8988T (cell line): Measurements from ENCODE around the gene PPP1R14C.

ENCODE experiments used
- DNase-seq: peaks from one replicate; pipeline ENCODE4 v3.0.0; 2011

PPP1R14C gene

DNA sequence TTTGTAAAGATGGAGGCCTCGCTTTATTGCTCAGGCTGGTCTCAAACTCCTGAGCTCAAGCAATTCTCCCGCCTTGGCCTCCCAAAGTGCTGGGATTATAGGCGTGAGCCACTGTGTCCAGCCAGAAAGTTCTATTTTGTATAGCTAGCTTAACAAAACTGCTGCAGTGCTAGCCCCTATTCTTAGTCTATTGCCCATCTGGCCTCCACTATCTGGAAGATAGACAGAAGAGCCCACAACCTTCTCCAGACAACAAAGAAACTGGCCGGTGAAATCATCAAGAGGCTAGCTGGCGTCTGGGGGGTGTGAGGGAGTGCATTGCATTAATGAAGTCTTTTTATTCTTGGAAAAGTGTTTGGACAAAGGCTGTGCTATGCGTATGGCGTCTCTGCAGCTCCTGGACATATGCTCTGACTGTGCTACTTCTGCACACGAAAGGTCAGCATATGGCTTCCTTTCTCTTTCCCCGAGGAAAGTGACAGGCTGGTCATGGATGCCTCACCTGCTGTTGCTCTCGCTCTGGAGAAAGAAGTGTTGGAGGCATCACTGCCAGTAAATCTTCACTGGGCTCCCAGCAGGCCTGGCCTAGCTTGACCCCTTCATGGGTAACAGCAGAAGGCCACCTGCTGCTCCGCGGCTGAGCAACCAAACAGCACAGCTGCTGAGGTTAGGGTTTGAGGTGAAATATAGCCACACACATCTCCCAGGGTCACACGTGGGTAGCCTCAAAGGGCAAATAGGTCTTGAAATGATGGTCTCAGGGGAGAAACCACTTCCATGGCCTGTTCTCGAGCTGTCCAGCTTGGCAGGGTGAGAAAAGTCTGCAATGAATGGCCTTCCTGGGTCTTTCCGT lies 130.8 kb downstream of the PPP1R14C start:
- DNase-seq = no peak

GRCh38 chr6:150275489-150275888 lies 132.6 kb downstream of the PPP1R14C start:
- DNase-seq = no peak

DNA sequence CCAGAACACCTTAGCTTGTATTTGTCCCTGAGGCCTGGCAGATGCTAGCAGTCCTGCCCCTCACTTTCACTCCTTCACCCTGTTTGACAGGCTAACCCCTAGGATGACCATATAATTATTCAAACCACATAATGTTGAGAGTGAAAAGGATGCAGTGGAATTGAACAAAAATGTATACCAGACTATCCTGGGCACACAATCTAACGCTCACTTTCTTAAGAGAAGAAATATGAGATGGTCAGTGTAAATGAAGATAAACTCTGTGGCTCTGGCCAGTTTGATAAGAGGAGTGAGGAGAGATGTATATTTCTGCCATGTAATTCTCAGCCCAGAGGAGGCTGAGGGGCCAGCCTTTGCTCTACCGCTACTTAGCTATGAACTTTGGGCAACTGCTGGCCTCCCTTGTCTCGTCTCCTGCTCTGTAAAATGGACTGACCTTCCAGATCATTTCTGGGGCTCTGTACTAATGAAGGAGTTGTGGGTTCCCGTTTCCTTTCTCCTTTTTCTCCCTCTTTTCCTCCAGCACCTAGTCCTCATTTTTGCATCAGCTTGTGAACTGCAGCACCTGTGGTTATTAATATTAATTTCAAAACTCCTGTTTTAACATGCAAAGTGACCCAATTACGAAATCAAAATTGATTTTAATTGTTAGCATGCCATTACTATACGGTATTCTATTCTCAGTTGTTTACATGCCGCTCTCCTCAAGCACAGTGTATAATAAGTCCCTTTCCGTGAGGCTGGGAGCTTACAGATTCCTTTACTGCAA lies 133.5 kb downstream of the PPP1R14C start:
- no peak for DNase-seq

DNA sequence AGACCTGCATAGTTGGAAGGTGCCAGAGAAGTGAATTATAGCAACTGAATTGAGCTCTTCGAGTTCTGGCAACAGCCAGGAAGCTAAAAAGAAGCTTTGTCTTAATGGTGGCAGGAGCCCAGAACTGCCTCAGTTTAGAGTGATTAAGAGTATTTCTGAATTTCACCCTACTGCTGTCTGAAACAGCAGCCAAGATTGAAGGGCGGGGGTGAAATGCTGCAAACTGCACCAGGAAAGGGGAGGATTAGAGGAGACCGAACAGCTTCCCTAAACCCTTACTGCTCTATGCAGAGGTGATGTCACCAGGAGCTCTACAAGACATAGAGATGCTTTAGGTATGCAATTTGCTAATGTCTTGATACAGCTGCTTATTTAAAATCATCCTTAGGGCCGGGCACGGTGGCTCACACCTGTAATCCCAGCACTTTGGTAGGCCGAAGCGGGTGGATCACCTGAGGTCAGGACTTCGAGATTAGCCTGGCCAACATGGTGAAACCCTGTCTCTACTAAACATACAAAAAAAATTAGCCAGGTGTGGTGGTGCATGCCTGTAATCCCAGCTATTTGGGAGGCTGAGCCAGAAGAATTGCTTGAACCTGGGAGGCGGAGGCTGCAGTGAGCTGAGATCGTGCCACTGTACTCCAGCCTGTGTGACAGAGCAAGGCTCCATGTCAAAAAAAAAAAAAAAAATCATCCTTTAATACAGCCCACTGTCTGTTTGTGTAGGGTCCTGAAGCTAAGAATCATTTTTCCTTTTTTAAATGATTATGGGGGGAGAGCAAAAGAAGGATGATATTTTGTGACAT lies 134.3 kb downstream of the PPP1R14C start:
- DNase-seq = no peak

DNA sequence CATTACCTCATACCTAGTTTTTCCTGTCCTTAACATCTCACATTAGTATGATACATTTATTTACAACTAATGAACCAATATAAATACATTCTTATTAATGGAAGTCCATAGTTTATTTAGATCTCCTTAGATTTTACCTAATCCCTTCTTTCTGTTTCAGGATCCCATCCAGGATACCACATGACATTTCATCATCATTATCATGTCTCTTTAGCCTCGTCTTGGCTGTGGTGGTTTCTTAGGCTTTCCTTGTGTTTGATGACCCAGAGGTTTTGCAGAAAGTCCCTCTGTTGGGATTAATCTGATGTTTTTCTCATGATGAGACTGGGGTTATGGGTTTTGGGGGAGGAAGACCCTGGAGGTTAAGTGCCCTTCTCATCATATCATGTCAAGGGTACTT lies 136.7 kb downstream of the PPP1R14C start:
- DNase-seq = no peak

- DNase-seq = no peak
Measured at GRCh38 chr6:150280703-150281102, 137.9 kb downstream of the PPP1R14C start.

DNA sequence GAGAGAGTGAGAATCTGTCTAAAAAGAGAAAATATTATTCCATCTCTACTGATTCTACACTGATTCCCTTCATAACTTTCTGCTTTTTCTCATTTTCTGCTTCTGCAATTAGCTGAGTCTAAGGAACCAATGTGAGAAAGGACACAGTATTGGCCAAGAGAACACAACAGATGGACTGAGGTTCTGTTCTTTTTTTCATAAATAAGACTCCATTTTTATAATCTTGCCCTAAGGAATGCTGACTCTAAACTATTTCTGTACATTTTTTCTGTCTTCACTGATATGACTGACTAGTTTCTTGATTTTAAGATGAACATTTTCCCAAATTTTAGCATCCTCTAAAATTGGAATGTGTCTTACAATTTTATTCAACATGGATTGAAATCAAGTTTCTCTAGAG lies 138.9 kb downstream of the PPP1R14C start:
- DNase-seq = no peak

GRCh38 chr6:150282806-150283205 lies 140.0 kb downstream of the PPP1R14C start:
- no peak for DNase-seq

GRCh38 chr6:150286460-150286859 lies 143.6 kb downstream of the PPP1R14C start:
- DNase-seq = no peak

DNA sequence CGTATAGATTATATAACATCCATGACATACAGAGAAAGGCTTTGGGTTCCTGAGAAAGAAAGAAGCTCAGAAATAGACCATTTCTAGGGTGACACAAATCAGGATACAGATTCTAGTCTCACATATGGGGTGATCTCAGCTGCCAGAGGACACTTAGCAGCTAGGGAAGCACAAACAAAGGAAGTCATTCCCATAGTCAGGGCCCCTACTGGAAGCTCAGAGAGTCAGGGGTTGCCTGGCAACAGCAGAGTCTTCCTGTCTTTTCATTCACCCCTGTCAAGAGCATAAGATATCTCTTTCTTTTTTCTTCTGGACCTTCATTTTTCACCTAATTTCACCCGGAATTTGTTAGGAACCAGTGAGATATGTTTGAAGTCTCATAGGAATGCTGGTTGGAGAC lies 144.1 kb downstream of the PPP1R14C start:
- DNase-seq = no peak

DNA sequence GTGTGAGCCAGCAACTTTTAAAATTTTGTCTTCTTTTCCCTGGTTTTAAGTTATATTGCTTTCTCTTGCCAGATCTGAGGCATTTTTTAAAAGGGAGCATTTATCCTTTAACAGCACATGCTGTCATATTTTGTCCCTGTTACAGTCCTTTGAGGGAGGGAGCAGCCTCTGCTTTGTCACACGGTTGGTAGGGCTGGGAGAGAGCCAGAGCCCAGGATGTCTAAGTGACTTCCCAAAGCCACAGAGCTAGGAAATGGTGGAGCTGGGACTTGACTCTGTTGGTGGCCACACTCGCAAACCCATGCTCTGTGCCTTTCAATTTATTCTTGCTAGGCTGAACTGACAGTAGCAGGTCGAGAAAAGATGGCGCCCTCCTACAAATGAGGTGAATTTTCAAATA lies 145.6 kb downstream of the PPP1R14C start:
- DNase-seq = no peak

DNA sequence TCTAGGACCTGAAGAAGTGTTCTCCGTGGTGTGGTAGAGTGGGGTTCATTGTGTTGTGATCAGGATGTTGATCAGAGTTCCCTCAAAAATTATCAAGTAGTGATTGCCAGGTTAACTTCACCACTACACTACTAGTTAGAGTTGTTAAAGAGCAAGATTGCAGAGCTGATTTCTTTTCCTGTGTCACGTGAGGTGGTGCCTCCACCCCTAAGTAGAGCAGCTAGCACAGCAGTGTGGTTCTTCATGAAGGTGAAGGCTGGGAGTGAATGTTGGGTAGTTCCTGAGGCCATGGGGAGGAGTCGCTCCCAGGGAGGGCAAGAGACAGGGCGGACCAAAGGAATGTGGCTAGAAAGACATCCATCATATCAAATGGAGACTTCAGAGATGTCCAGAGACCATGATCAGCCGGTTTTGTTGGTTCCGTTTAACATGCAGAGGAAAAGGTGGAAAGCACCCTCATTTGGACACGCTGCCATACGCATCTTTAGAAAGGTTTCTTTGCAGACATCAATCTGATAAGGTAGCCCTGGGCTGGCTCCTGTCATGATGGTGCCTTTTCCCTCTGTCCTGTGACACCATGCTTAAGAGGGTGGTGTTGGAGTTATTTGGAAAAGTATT lies 146.7 kb downstream of the PPP1R14C start:
- no peak for DNase-seq

DNA sequence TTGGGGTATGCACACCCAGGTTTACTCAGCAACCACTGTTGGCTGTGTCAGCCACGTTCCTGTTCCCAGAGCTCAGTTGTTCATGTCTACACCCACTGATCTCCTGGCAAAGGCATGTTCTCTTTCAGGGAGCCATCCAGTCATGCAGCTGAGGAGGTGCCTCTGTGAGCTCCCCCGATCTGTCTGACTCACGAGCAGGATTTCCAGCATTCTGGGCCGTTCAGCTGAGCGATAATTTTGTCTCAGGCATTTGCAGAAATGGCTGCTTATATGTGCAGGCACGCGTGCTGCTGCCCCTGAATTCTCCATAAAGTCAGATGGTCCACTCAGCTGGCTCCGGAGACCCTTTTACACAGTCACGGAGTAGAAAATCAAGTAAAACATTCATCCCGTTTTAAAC lies 147.6 kb downstream of the PPP1R14C start:
- DNase-seq = no peak

DNA sequence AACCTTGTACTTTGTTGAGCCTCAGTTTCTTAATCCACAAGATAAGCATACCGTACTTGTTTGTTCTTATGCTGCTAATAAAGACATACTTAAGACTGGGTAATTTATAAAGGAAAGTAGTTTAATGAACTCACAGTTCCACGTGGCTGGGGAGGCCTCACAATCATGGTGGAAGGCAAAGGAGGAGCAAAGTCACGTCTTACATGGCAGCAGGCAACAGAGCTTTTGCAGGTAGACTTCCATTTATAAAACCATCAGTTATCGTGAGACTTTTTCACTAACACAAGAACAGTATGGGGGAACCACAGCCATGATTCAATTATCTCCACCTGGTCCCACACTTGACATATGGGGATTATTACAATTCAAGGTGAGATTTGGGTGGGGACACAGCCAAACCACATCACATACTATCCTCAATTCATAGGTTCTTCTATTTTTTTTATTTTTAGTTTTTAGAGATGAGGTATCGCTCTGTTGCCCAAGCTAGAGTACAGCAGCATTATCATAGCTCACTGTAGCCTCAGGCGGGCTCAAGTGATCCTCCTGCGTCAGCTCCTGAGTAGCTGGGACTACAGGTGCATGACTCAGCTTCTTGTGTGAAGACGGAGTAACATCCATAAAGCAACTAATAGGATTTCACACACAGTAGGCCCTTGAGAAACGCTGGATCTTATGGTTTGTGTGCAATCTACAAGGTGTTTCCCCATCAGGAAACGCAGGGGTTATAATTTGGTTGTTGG lies 149.3 kb downstream of the PPP1R14C start:
- no peak for DNase-seq

GRCh38 chr6:150293019-150293418 lies 150.2 kb downstream of the PPP1R14C start:
- DNase-seq = no peak

DNA sequence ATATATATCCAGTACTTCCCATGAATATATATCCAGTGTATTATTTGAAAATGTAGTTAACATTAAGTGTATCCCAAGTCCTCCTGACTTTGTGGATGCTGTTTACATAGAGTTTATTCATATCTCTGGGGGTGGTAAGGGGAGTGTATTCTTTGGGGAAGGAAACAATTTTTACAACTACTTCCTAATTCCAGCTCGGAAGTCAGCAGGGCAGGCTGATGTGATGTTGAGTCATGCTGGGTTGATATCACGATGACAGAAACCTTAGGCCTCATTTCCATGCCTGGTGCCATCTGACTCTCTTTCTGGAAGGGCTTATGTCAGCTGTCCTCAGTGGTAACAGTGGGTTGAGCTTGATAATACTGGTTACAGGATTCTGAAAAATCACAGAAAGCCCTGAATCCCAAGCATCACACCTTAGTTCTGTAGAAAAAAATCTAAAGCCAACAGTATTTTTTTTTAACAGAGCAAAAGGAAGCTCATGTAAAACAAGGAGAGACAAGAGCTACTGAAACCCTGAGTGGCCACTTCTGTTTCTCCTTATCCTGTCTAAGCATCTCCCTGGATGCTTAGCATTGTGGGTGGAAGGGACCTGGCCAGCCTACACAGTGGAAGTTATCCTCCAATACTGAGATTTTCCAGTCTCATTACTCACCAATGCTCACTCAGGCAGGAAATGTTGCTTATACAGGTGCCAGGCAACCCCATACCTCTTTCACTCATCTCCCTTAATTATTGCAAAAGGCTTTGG lies 150.8 kb downstream of the PPP1R14C start:
- DNase-seq = no peak

GRCh38 chr6:150296890-150297289 lies 154.0 kb downstream of the PPP1R14C start:
- no peak for DNase-seq

DNA sequence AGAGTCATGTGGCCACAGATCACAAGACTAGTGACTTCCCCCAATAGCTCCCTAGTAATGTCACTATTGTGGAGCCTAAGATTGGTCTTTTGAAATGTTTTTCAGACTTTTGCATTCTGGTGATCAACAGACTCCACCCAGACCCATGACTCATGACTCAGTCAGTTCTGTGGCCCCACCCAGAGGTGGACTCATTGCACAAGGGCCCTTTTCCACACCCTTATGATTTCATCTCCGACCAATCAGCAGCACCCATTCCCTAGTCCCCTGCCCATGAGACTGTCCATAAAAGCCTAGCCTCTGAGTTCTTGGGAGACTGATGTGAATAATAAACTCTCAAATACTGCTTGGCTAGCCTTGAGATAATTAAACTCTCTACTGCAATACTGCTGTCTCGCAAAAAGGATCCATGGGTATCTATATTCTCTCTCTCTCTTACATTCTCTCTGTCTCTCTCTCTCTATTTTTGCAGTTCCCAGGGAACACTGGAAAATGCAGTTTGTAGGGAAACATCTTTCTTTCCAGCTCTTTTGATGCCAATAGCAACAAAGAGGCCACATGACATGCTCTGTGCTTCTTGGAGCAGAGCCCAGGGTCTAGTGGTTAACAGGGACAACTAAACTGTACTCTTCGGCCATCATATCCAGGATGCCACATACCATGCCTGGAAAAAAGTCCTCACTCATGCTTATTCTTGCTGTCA lies 154.6 kb downstream of the PPP1R14C start:
- no peak for DNase-seq

DNA sequence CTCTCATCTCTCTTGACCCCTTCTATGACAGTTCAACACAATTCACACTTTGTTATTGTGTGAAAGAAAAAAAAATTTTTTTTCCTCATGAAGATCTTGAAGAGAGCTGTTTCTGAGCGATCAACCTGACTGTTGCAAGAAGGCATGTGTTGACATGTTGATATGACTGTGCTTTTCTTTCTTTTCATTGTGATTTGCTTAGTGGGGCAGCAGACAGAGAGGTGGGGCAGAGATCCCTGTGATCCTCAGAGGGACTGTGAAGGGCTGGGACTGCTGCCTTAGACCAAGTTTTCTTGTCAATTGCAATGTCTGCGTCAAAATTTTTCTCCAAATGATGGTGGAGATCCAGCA lies 155.2 kb downstream of the PPP1R14C start:
- DNase-seq = no peak

GRCh38 chr6:150298676-150299075 lies 155.8 kb downstream of the PPP1R14C start:
- DNase-seq = no peak
